ENCODE measurements around the gene TPH1.

GRCh38 chr11:18071098-18071705 is 25.1 kb upstream of the TPH1 start:
- TF ChIP-seq CTCF (IDR thresholded peaks at IDR 0.05; ENCODE audit: poor library complexity, severe bottlenecking) (no peak), REST (IDR thresholded peaks at IDR 0.05; ENCODE audit: borderline replicate concordance) (no peak), EZH2 (IDR thresholded peaks at IDR 0.05; ENCODE audit: borderline replicate concordance, insufficient read depth, low read length, poor library complexity, severe bottlenecking) (no peak), TAF1 (IDR thresholded peaks at IDR 0.05; ENCODE audit: low read depth) (no peak), RAD21 (conservative IDR thresholded peaks at IDR 0.05) (no peak), POLR2AphosphoS5 (IDR thresholded peaks at IDR 0.05) (no peak), EP300 (conservative IDR thresholded peaks at IDR 0.05; ENCODE audit: poor library complexity, severe bottlenecking) (no peak), SMC3 (conservative IDR thresholded peaks at IDR 0.05; ENCODE audit: poor library complexity) (no peak)

Data from neural cell (in vitro differentiated cells).